Uterus (tissue), 2 donors: ENCODE results near the gene SERPINA9.

Experiments
- CTCF ChIP-seq, 4 experiments: fragments of 200-600 bp in 2 of 4; fragments of 450-650 bp in 2 of 4; sonication (generic) in 2 of 4; IDR thresholded peaks; one replicate each; pipeline ENCODE4 v1.5.1; 2016 to 2019; ENCODE audit warnings: antibody characterized with exemption in 4 of 4, mild to moderate bottlenecking in 2 of 4, moderate library complexity in 1 of 4
- POLR2A ChIP-seq, 2 donors: fragments of 450-650 bp; IDR thresholded peaks; one replicate each; pipeline ENCODE4 v1.6.1; 2016; ENCODE audit warnings: antibody characterized with exemption in 2 of 2, mild to moderate bottlenecking in 1 of 2, moderate library complexity in 1 of 2

- TF ChIP-seq CTCF (IDR thresholded peaks at IDR 0.05) = no peak
- no peak for TF ChIP-seq POLR2A (IDR thresholded peaks at IDR 0.05)
Measured at GRCh38 chr14:94464290-94464689, 11.7 kb downstream of the SERPINA9 start.
